ENCODE data around the gene HNF1A. TPM values are rescaled to one million over a fixed set of nuclear protein-coding genes. Genes with fewer than 3 reads are reported as not detected.

The HNF1A gene
- total and polyA plus RNA-seq, 2 of the 13 experiments (the other 11 are each of a cell fraction or from before 2014, with no cell fraction given), result 13.4 to 34.7 TPM

- TF ChIP-seq MYNN (CRISPR knock-in tag; IDR thresholded peaks at IDR 0.05; ENCODE audit: low read depth) (no peak), MXD4 (CRISPR knock-in tag; IDR thresholded peaks at IDR 0.05) (no peak), ETV6 (CRISPR knock-in tag; conservative IDR thresholded peaks at IDR 0.05) (no peak; the same call in 1 of the 2 replicates), ZNF350 (CRISPR knock-in tag; IDR thresholded peaks at IDR 0.05; ENCODE audit: borderline replicate concordance, low read depth) (no peak; the same call in none of the 2 replicates), ZNF546 (CRISPR knock-in tag; conservative IDR thresholded peaks at IDR 0.05) (peak; percentile 61), MXI1 (IDR thresholded peaks at IDR 0.05; ENCODE audit: borderline replicate concordance, low read depth, low read length) (peak; percentile 52; the same call in 1 of the 3 replicates), ZFP90 (CRISPR knock-in tag; IDR thresholded peaks at IDR 0.05; ENCODE audit: borderline replicate concordance) (peak; percentile 80), RBAK (CRISPR knock-in tag; IDR thresholded peaks at IDR 0.05) (no peak), ZNF737 (CRISPR knock-in tag; IDR thresholded peaks at IDR 0.05; ENCODE audit: borderline replicate concordance) (no peak), SP2 (CRISPR knock-in tag; IDR thresholded peaks at IDR 0.05) (no peak), ZNF672 (CRISPR knock-in tag; IDR thresholded peaks at IDR 0.05) (no peak), MAX (IDR thresholded peaks at IDR 0.05) (no peak), ZNF766 (CRISPR knock-in tag; IDR thresholded peaks at IDR 0.05; ENCODE audit: borderline replicate concordance) (no peak), ZNF841 (CRISPR knock-in tag; IDR thresholded peaks at IDR 0.05; ENCODE audit: borderline replicate concordance) (no peak), XBP1 (CRISPR knock-in tag; IDR thresholded peaks at IDR 0.05) (no peak), NPAS2 (CRISPR knock-in tag; IDR thresholded peaks at IDR 0.05; ENCODE audit: borderline replicate concordance) (no peak), PAF1 (CRISPR knock-in tag; IDR thresholded peaks at IDR 0.05) (no peak; the same call in 1 of the 2 replicates), ZNF501 (CRISPR knock-in tag; IDR thresholded peaks at IDR 0.05) (0 out of 2 replicates have a peak, but pooled peaks have one; percentile 16), DPF2 (CRISPR knock-in tag; IDR thresholded peaks at IDR 0.05; ENCODE audit: borderline replicate concordance, low read depth) (0 out of 2 replicates have a peak, but pooled peaks have one; percentile 25)
- TF ChIP-seq, protein P1, sequence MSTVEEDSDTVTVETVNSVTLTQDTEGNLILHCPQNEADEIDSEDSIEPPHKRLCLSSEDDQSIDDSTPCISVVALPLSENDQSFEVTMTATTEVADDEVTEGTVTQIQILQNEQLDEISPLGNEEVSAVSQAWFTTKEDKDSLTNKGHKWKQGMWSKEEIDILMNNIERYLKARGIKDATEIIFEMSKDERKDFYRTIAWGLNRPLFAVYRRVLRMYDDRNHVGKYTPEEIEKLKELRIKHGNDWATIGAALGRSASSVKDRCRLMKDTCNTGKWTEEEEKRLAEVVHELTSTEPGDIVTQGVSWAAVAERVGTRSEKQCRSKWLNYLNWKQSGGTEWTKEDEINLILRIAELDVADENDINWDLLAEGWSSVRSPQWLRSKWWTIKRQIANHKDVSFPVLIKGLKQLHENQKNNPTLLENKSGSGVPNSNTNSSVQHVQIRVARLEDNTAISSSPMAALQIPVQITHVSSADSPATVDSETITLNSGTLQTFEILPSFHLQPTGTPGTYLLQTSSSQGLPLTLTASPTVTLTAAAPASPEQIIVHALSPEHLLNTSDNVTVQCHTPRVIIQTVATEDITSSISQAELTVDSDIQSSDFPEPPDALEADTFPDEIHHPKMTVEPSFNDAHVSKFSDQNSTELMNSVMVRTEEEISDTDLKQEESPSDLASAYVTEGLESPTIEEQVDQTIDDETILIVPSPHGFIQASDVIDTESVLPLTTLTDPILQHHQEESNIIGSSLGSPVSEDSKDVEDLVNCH (CRISPR knock-in tag; IDR thresholded peaks at IDR 0.05), result no peak
- TF ChIP-seq, protein P2, sequence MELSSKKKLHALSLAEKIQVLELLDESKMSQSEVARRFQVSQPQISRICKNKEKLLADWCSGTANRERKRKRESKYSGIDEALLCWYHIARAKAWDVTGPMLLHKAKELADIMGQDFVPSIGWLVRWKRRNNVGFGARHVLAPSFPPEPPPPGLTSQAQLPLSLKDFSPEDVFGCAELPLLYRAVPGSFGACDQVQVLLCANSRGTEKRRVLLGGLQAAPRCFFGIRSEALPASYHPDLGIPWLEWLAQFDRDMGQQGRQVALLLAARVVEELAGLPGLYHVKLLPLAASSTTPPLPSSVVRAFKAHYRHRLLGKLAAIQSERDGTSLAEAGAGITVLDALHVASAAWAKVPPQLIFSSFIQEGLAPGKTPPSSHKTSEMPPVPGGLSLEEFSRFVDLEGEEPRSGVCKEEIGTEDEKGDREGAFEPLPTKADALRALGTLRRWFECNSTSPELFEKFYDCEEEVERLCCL (CRISPR knock-in tag; IDR thresholded peaks at IDR 0.05; ENCODE audit: borderline replicate concordance), result no peak
- TF ChIP-seq, protein P3, sequence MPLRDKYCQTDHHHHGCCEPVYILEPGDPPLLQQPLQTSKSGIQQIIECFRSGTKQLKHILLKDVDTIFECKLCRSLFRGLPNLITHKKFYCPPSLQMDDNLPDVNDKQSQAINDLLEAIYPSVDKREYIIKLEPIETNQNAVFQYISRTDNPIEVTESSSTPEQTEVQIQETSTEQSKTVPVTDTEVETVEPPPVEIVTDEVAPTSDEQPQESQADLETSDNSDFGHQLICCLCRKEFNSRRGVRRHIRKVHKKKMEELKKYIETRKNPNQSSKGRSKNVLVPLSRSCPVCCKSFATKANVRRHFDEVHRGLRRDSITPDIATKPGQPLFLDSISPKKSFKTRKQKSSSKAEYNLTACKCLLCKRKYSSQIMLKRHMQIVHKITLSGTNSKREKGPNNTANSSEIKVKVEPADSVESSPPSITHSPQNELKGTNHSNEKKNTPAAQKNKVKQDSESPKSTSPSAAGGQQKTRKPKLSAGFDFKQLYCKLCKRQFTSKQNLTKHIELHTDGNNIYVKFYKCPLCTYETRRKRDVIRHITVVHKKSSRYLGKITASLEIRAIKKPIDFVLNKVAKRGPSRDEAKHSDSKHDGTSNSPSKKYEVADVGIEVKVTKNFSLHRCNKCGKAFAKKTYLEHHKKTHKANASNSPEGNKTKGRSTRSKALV (CRISPR knock-in tag; IDR thresholded peaks at IDR 0.05), result no peak
- TF ChIP-seq, protein P4, sequence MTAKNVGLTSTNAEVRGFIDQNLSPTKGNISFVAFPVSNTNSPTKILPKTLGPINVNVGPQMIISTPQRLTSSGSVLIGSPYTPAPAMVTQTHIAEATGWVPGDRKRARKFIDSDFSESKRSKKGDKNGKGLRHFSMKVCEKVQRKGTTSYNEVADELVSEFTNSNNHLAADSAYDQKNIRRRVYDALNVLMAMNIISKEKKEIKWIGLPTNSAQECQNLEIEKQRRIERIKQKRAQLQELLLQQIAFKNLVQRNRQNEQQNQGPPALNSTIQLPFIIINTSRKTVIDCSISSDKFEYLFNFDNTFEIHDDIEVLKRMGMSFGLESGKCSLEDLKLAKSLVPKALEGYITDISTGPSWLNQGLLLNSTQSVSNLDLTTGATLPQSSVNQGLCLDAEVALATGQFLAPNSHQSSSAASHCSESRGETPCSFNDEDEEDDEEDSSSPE (CRISPR knock-in tag; IDR thresholded peaks at IDR 0.05), result no peak
Observed at GRCh38 chr12:120979862-120980696, 1.7 kb downstream of the HNF1A start (continued).

Measured in HepG2 (cell line).